Activated naive CD8-positive, alpha-beta T cell (primary cell): ENCODE results near the gene HS3ST5.

Source experiments
- H3K27ac Mint-ChIP-seq: one replicate; pipeline ENCODE4 v1.8.0; 2021; ENCODE audit warnings: mixed read lengths
- H3K27me3 Mint-ChIP-seq: one replicate; pipeline ENCODE4 v1.8.0; 2021; ENCODE audit warnings: mixed read lengths
- H3K36me3 Mint-ChIP-seq: one replicate; pipeline ENCODE4 v1.8.0; 2021; ENCODE audit warnings: mixed read lengths
- H3K4me1 Mint-ChIP-seq: one replicate; pipeline ENCODE4 v1.8.0; 2021; ENCODE audit warnings: low read depth, mixed read lengths
- H3K4me3 Mint-ChIP-seq: one replicate; pipeline ENCODE4 v1.8.0; 2021; ENCODE audit warnings: mild to moderate bottlenecking, mixed read lengths
- H3K9me3 Mint-ChIP-seq: one replicate; pipeline ENCODE4 v1.8.0; 2021; ENCODE audit warnings: low read depth, mixed read lengths

Gene HS3ST5

DNA sequence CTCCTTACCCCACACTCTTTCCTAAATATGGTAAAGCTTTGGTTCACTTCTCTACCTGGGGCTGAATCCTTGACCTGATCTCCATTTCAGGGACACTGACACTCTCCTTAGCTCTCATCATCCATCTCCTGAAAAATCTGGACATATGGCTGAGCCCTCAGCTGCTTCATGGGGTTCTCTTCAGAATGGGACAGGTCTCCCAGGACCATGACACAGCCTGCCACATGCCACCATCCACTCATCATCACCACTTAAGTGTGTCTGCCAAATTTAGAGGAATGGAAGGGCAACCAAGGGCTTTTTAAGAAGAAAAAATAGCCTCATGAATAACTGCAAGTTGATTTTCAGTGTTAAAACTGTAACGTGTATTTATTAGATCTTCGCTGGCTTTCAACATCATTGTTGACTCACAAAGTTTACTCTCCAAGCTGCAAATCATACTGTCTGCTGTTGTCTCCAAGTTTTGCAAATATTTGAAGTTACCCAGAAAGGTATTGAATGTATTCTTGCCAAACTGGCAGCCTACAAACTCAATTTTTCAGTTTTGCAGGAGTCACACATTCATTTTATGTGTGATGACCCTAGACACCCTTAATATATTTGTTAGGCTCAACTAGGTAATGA is 41.1 kb downstream of the HS3ST5 start:
- H3K27me3 Mint-ChIP-seq: no peaks in the 10 kb centered on the region
- no peaks in the 10 kb centered on the region for H3K9me3 Mint-ChIP-seq
- no peak overlapping the region for H3K27ac Mint-ChIP-seq
- H3K4me1 Mint-ChIP-seq: no peaks in the 10 kb centered on the region
- H3K4me3 Mint-ChIP-seq: no peak overlapping the region
- no peaks in the 10 kb centered on the region for H3K36me3 Mint-ChIP-seq

DNA sequence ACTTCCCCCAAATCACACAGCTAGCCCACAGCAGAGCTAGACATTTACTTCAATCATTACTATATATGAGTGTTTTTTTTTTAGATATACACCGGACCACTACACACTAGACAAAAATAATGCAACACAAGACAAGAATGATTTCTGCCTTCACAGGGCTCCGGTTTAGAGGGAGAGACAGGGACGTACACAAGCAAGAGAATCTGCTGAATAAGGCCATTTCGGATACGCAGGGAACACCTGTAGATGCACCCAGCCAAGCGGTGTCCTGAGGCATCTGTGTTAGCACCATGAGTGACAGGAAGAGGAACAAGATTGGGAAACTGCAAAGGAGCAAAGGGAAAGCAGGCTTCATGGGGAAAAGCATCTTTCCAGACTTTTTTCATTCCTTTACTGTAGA is 45.7 kb downstream of the HS3ST5 start:
- no peaks in the 10 kb centered on the region for H3K9me3 Mint-ChIP-seq
- H3K4me3 Mint-ChIP-seq: no peak overlapping the region
- H3K27ac Mint-ChIP-seq: no peak overlapping the region
- no peaks in the 10 kb centered on the region for H3K4me1 Mint-ChIP-seq
- H3K27me3 Mint-ChIP-seq: no peaks in the 10 kb centered on the region
- H3K36me3 Mint-ChIP-seq: no peaks in the 10 kb centered on the region

DNA sequence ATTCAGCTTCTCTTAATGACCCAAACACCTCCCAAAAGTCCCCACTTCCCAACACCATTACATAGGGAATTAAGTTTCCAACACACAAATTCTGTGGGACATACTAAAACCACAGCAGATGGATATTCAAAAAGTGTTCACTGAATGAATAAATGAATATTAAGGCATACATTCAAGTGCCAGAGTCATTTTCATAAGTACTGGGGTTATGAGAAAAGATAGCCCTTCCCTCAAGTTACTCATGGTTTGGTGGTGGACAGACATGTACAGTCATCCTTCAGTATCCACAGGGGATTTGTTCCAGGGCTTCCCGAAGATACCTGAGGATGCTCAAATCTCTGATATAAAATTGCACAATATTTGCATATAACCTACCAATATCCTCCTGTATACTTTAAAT is 50.4 kb downstream of the HS3ST5 start:
- Mint-ChIP-seq H3K4me1 (no peaks in the 10 kb centered on the region), H3K9me3 (no peaks in the 10 kb centered on the region), H3K27me3 (peaks cover 1% of the 10 kb centered on the region), H3K36me3 (no peaks in the 10 kb centered on the region), H3K4me3 (no peak overlapping the region), H3K27ac (no peak overlapping the region)

DNA sequence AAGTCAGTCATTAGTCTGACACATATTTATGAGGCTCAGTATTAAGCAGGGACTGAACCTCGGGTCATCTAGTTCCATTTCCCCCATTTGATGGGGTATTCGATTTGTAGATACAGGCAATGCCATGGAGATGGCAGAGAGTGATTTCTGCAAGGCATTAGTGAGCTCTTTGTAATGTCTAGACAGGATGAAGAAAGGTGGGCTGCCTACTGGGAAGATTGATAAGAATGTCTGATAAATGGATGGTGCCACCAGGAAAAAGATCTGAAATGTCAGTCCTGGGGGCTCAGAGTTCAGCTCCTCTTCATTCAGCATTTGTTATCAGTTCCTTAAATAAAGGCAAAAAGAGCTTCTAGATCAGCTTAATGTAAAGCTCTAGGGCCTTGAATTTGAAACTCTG is 51.4 kb downstream of the HS3ST5 start:
- no peaks in the 10 kb centered on the region for H3K4me1 Mint-ChIP-seq
- no peaks in the 10 kb centered on the region for H3K36me3 Mint-ChIP-seq
- H3K4me3 Mint-ChIP-seq: no peak overlapping the region
- no peak overlapping the region for H3K27ac Mint-ChIP-seq
- peaks cover 1% of the 10 kb centered on the region for H3K27me3 Mint-ChIP-seq
- H3K9me3 Mint-ChIP-seq: no peaks in the 10 kb centered on the region

DNA sequence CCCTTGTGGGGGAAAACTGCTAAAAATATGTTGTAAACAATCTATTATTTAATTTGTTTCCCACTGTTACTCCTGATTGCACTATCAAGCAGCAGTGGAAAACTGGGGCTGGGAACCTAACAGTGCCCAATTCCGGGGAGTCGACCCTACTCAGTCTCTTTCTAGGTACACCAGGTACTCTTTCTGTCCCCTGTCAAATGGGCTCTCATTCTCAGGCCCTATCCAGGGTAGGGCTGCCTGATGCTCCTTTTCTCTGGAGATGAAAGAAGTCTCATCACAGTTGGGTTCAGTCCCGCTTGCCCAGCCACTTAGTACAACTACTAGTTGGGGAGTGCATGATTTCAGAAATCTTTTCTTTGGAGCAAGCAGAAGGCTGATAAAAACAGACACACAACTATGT is 52.0 kb downstream of the HS3ST5 start:
- no peaks in the 10 kb centered on the region for H3K9me3 Mint-ChIP-seq
- no peak overlapping the region for H3K27ac Mint-ChIP-seq
- no peaks in the 10 kb centered on the region for H3K4me1 Mint-ChIP-seq
- peaks cover 1% of the 10 kb centered on the region for H3K27me3 Mint-ChIP-seq
- H3K4me3 Mint-ChIP-seq: no peak overlapping the region
- no peaks in the 10 kb centered on the region for H3K36me3 Mint-ChIP-seq

DNA sequence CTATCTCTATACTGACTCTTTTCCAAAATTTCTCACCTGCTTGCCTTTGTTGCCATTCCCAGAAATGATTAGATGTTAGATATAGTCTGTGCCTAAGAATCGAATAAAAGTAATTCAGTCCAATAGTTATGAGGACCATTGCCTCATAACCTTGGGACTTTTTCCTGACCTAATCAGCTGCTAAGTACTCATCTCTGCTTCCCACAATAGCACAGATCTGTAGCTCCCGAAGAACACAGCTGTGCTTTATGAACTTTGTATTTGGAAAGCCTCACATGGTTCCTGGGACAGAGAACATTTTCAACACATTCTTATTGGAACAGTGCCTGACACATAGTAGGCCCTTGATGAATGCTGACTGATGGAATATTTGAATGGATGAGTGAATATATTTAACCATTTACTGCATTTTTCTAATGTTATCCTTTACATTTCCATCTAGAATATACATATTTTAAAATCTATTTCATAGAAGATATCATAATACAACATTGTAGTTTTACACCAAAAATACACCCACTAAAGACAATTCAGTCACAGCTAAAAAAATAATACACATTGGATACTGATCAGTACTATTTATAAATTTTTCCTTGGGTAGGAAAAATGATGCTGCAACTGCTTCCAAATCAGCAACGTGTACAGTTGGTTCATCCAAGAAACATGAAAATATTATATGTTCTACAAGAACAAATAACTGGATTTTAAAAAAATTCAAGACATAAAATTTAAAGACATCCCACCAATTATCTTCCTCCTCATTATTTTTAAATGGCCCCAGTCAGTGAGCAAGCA is 53.9 kb downstream of the HS3ST5 start:
- Mint-ChIP-seq H3K4me3 (no peak overlapping the region), H3K4me1 (no peaks in the 10 kb centered on the region), H3K27me3 (peaks cover 3% of the 10 kb centered on the region), H3K36me3 (no peaks in the 10 kb centered on the region), H3K9me3 (no peaks in the 10 kb centered on the region), H3K27ac (no peak overlapping the region)

DNA sequence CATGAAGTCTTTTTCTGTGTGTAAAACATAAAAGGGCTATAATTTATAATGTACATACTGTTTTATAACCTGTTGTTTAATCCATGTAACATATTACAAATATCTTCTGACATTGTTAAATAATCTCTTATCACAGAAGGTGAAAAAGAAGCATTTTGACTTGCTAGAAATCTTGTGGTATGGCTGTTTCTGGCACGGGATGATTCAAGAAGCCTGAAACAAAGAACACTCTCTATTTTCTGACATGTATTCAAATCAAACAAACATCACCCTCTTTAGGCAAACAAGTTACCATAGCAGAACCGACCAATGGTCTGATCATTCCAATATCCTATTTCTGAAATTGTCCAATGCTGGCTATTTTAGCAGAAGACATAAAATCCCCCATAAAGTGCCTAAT is 55.4 kb downstream of the HS3ST5 start:
- Mint-ChIP-seq H3K27ac (no peak overlapping the region), H3K36me3 (no peaks in the 10 kb centered on the region), H3K4me1 (no peaks in the 10 kb centered on the region), H3K4me3 (no peak overlapping the region), H3K9me3 (peaks cover 3% of the 10 kb centered on the region), H3K27me3 (peaks cover 5% of the 10 kb centered on the region)

DNA sequence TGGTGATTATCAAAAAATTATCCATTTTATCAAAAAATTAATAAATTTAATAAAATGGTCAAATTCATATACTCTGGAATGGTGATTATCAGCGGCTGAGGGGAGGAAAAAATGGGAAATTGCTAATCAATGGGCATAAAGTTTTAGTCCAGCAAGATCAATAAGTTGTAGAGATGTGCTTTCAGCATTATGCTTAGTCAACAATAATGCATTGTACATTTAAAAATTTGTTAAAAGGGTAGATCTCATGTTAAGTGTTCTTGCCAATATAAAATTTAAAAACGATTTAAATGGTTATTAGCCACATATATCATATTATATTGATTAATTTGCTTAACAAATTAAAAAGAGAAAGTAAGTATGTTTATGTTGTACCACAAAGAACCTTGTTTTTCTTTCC is 56.6 kb downstream of the HS3ST5 start:
- H3K36me3 Mint-ChIP-seq: no peaks in the 10 kb centered on the region
- H3K9me3 Mint-ChIP-seq: peaks cover 3% of the 10 kb centered on the region
- H3K27ac Mint-ChIP-seq: no peak overlapping the region
- H3K4me3 Mint-ChIP-seq: no peak overlapping the region
- H3K27me3 Mint-ChIP-seq: peaks cover 6% of the 10 kb centered on the region
- H3K4me1 Mint-ChIP-seq: no peaks in the 10 kb centered on the region

DNA sequence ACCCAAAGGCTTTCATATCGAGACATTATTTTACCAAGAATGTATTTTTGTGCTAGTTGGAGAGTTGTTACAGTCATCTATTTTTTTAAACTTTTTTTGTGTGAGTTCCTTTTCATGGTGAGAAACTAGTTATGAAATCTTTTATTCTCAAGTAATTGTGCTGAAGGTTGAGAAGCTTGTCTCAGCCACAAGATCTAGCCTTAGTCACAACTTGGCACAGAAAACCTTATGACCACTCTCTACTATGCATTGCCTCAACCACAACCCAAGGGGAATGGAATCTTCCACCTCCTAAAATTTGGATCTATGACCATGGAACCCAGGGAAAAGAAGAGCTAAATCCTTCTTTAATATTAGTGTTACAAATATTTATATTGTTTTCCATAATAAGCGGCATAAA is 58.5 kb downstream of the HS3ST5 start:
- Mint-ChIP-seq H3K36me3 (no peaks in the 10 kb centered on the region), H3K9me3 (peaks cover 3% of the 10 kb centered on the region), H3K4me3 (no peak overlapping the region), H3K27me3 (peaks cover 5% of the 10 kb centered on the region), H3K4me1 (no peaks in the 10 kb centered on the region), H3K27ac (no peak overlapping the region)

DNA sequence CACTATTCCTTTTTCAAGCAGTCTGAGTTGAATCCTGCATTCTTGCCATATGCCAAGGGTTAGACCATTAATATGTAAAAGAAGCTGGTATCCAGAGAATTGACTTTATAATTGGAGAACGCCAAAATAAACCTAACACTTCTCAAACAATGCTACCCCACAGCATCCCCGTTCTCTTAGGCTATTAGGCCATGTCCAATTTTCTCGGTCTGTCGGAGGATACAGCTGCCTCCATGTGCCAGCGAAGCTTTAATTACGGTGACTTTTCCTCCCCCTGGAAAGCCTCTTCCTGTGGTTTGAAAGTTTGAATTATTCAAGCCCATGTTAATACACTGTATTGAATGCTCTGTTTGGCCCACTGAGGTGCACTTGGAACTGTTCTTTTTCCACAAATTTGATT is 60.5 kb downstream of the HS3ST5 start:
- Mint-ChIP-seq H3K4me3 (no peak overlapping the region), H3K27ac (no peak overlapping the region), H3K27me3 (peaks cover 5% of the 10 kb centered on the region), H3K9me3 (peaks cover 3% of the 10 kb centered on the region), H3K4me1 (no peaks in the 10 kb centered on the region), H3K36me3 (no peaks in the 10 kb centered on the region)

DNA sequence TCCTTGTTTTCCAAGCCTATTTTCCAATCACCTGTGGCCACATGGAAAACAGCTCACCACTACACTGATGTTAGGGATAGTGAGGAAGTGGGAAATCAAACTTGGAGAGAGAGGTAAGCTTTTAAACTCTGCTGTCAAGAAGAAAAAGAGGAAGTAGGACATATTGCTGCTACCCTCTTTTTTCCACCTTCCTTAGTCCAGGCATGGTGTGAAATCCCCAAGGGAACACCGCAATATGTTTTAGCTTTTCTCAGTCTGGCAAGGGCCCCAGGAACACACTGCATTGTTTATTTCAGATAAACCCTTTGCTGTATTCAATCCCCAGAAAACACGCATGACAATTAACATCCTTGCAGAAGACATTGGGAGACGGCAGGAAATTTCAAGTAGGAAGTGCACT is 61.3 kb downstream of the HS3ST5 start:
- Mint-ChIP-seq H3K4me1 (no peaks in the 10 kb centered on the region), H3K9me3 (peaks cover 3% of the 10 kb centered on the region), H3K27me3 (peaks cover 5% of the 10 kb centered on the region), H3K36me3 (no peaks in the 10 kb centered on the region), H3K4me3 (no peak overlapping the region), H3K27ac (no peak overlapping the region)

DNA sequence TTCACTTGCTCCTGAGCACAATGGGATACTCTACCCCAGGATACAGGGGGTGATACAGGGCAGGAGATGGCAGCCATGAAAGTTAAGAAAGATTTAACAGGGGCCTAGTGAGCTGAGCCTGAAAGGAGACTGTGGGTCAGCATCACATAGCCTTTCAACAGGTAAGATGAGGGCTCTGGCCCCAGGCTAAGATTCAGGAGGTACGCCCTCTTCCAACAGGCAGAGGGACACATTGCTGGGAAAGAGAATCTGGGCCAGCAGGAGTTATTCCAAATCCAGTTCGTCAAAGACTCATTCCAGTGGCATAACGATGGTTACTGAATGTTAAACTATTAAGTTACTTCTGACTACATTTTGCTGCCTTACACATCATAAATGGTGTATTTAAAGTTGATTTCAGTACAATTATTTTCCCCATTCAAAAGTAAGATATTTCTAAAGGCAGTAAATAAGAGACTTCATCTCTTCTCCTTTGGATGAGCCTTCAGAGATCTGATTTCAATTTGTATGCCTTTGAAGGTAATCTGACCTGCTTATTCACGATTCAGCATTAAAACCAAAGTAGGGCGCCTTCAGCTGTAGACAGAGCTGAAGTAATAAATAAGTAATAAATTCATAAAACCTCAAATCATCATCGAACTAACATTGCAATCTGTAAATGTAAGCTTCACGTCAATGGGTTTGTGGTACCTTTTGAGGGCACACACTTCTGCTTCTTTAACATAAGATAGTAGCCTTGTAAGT is 62.4 kb downstream of the HS3ST5 start:
- Mint-ChIP-seq H3K27me3 (peaks cover 5% of the 10 kb centered on the region), H3K4me3 (no peak overlapping the region), H3K27ac (no peak overlapping the region), H3K36me3 (no peaks in the 10 kb centered on the region), H3K9me3 (peaks cover 3% of the 10 kb centered on the region), H3K4me1 (no peaks in the 10 kb centered on the region)

DNA sequence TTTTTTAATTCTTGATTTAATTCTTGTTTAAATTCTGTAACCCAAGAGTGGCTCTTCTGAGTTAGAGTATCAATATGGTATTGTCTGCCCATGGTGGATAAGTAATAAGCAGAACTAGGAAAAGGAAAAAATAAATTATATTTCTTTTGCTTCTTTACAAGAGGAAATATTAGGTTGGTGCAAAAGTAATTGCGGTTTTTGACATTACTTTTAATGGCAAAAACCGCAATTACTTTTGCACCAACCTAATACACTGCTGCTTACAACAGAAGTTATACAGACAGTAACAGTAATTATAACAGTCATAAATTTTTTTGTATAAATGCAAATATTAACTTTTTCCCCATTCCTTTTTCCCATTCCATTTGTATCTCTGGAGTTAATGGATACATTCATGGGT is 65.6 kb downstream of the HS3ST5 start:
- Mint-ChIP-seq H3K4me3 (no peak overlapping the region), H3K27me3 (no peaks in the 10 kb centered on the region), H3K27ac (no peak overlapping the region), H3K36me3 (no peaks in the 10 kb centered on the region), H3K9me3 (no peaks in the 10 kb centered on the region), H3K4me1 (no peaks in the 10 kb centered on the region)

DNA sequence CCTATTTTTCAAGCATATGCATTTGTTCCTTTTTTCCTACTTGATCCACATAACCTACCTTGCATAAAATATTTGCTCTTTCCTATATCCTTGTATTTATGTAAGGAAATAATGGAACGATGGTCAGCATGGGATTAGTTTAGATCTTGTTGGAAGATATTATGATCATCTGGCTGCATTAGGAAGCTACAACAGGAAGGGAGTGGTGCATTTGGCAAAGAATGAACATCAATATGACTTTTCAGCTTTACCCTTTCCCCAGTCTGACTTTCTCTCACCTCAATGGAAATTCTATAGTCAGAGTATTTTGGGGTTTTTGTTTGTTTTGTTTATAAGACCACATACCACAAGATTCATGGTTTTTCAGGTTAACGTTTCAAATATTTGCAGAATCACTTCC is 66.0 kb downstream of the HS3ST5 start:
- H3K27ac Mint-ChIP-seq: no peak overlapping the region
- no peaks in the 10 kb centered on the region for H3K27me3 Mint-ChIP-seq
- H3K4me1 Mint-ChIP-seq: no peaks in the 10 kb centered on the region
- H3K36me3 Mint-ChIP-seq: no peaks in the 10 kb centered on the region
- H3K9me3 Mint-ChIP-seq: no peaks in the 10 kb centered on the region
- no peak overlapping the region for H3K4me3 Mint-ChIP-seq

DNA sequence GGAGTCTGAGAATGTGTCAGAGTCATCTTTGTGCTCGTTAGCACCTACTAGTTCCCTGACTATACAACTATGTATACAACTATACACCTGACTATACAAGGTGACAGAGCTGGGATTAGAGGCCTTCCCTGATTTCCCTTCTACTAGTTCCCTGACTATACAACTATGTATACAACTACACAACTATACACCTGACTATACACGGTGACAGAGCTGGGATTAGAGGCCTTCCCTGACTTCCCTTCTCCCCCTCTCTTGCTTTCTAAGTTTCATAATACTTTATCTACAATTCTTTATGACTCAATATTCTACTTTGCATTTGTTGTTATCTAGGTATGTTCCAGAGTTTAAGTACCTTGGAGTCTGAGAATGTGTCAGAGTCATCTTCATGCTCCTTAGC is 68.0 kb downstream of the HS3ST5 start:
- no peak overlapping the region for H3K27ac Mint-ChIP-seq
- H3K4me3 Mint-ChIP-seq: no peak overlapping the region
- H3K36me3 Mint-ChIP-seq: no peaks in the 10 kb centered on the region
- H3K27me3 Mint-ChIP-seq: no peaks in the 10 kb centered on the region
- H3K4me1 Mint-ChIP-seq: no peaks in the 10 kb centered on the region
- H3K9me3 Mint-ChIP-seq: no peaks in the 10 kb centered on the region
